HG02571 (cell line): ENCODE data around the gene WDR27.
A peak's percentile ranks its signal among the peaks of the same experiment; 100 is the strongest.
"Not testable (repeated sequence)": the region's sequence is repeated elsewhere in the genome, so short reads cannot be mapped to it uniquely, and the experiment has no call there.

ENCODE experiments used
- ATAC-seq: cut with Tn5 transposase; IDR thresholded peaks from one replicate; pipeline ENCODE4 v1.9.1; 2021; ENCODE audit warnings: mild to moderate bottlenecking, moderate library complexity; ENCODE audit not compliant: unreplicated experiment

The WDR27 gene

GRCh38 chr6:169664227-169664626 is 37.6 kb downstream of the WDR27 start:
- no peak for ATAC-seq

DNA sequence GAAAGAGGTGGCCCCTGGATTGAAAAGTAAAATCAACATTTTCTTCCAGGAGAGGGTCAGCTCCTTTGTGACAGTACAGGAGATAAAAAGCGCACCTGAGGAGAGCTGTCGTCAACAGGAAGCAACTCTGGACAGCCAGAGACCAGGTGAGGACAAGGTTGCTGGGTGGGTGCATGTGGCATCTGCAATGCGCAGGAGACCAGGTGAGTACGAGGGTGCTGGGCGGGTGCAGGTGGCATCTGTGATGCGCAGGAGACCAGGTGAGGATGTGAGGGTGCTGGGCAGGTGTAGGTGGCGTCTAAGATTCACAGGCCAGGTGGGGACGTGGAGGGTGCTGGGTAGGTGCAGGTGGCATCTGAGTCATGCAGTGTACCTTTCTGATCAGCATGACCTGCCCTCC is 38.4 kb downstream of the WDR27 start:
- no peak for ATAC-seq

GRCh38 chr6:169661391-169661756 is 40.5 kb downstream of the WDR27 start:
- ATAC-seq: no peak

GRCh38 chr6:169660751-169661390 is 41.0 kb downstream of the WDR27 start:
- ATAC-seq: no peak

GRCh38 chr6:169659820-169660610 is 41.8 kb downstream of the WDR27 start:
- ATAC-seq: no peak

DNA sequence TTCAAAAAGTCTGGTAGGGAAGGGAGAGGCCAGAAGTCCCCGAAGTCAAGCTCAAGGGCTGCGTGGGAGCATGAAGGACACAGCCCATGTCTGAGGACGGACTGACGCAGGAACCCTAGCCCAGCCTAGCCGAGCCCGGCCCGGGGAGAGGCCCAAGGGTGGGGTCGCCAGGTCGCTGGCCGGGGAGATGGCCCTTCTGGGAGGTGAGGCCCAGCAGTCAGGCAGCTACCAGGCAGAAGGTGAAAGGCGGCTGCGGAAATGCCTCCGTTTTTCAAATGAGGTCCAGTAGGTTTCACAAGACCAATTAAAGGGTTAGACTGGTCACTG is 44.6 kb downstream of the WDR27 start:
- ATAC-seq: no peak

- no peak for ATAC-seq
Observed at GRCh38 chr6:169656546-169657283, 45.1 kb downstream of the WDR27 start.

- ATAC-seq: peak; percentile 96
Observed at GRCh38 chr6:169654598-169655391, 47.0 kb downstream of the WDR27 start.

- no peak for ATAC-seq
Observed at GRCh38 chr6:169653691-169654090, 48.1 kb downstream of the WDR27 start.

DNA sequence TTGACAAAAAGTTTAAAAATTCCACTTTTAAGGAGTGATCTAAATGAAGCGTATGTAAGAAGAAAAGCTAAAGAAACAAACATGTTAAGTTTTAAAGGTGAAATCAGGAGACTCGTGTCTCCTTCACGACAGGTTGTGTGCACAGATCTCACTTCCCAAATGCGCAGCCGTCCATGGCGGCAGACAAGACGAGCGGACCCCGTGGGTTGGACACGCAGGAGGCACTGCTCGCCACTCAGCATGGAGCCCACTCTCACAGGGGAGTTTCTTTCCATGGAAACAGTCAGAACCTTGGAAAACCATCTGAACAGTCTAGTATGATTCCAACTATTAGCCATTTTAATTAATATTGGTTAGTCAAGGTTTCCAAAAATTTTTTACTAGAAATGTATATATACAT is 48.9 kb downstream of the WDR27 start:
- ATAC-seq: no peak

GRCh38 chr6:169651498-169651897 is 50.3 kb downstream of the WDR27 start:
- no peak for ATAC-seq

DNA sequence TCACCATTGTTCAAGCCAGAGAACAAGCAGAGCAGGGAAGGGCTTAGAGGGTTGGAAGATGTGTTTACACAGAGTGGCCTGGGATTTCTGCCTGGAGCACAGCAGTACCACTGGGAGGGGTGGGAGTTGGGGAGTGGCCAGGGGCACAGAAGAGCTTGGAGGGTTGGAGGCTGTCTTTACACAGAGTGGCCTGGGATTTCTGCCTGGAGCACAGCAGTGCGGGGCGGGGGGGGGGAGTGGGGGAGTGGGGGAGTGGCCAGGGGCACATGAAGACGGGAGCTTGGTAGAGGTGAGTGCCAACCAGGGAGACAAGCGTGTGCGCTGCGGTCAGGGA is 50.9 kb downstream of the WDR27 start:
- ATAC-seq: no peak

DNA sequence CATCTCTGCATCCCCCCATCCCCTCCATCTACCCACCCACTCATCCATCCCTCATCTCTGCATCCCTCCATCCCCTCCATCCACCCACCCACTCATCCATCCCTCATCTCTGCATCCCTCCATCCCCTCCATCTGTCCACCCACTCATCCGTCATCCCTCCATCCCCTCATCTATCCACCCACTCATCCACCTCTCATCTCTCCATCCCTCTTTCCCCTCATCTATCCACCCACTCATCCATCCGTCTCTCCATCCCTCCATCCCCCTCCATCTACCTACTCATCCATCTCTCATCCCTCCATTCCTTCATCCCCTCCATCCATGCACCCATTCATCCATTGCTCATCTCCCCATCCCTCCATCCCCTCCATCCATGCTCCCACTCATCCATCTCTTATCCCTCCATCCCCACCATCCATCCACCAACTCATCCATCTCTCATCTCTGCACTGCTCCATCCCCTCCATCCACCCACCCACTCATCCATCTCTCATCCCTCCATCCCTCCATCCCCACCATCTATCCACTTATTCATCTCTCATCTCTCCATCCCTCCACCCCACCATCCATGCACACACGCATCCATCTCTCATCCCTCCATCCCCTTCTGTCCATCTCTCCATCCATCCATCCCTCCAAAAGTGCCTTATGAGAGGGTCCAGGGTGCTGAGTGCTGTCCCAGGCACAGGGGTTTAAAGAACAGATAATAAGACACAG is 51.4 kb downstream of the WDR27 start:
- no peak for ATAC-seq

GRCh38 chr6:169648617-169649016 is 53.2 kb downstream of the WDR27 start:
- no peak for ATAC-seq

DNA sequence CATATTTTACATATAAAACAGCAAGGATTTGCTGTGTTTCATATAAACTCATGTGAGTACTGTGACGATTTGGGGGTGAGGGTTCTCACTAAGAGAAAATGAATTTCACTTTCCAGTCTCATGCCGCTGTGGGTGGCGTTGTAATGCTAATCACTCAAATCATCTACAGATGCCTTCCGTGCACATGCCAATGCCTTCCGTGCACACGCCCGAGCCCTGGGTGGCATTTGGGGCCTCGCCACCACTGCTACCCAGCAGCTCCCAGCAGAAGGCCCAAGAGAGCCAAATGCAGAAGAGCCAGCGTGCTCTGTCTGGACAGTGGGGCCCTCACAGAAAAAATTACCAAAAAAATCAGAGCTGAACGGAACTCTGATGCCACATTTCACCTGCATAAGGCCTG is 53.7 kb downstream of the WDR27 start:
- no peak for ATAC-seq

DNA sequence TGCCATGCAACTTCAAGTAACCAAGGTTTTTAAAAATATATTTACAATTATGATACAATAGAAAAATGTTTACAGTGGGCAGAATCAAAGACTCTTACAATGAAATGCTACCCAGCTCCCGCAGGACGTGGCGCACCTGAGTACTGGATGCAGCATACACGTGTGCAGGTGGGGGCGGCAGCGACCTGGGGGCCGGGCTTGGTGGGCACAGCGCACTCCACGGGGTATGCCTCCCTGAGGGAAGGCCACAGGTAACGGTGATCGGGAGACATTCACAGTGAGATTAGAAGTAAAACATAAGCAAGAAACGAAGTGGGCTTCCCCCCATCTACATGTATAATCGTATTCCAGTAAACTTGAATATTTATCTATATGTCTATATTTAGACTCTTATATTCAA is 54.2 kb downstream of the WDR27 start:
- no peak for ATAC-seq

GRCh38 chr6:169646906-169647567 is 54.8 kb downstream of the WDR27 start:
- ATAC-seq: no peak

DNA sequence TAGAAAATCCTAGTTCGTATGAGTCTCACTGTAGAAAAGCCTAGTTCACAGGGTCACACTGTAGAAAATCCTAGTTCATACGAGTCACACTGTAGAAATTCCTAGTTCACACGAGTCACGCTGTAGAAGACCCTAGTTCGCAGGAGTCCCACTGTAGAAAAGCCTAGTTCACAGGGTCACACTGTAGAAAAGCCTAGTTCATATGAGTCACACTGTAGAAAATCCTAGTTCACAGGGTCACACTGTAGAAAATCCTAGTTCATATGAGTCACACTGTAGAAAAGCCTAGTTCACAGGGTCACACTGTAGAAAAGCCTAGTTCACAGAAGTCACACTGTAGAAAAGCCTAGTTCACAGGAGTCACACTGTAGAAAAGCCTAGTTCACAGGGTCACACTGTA is 56.4 kb downstream of the WDR27 start:
- not testable (repeated sequence) for ATAC-seq

DNA sequence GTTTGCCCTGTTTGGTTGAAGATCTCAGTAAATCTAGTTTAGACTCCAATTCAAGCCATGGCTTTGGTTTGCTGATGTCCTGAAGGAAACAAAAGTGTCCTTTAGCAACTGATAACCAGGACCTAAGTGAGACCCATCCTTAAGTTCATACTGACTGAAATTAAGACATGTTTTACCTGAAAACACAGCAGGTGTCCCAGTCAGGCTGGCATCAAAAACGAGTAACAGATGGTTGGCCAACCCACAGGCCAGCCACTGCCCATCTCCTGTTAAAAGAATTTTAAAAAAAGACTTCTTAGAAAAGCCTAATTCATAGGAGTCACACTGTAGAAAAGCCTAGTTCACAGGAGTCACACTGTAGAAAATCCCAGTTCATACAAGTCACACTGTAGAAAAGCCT is 58.3 kb downstream of the WDR27 start:
- ATAC-seq: no peak

DNA sequence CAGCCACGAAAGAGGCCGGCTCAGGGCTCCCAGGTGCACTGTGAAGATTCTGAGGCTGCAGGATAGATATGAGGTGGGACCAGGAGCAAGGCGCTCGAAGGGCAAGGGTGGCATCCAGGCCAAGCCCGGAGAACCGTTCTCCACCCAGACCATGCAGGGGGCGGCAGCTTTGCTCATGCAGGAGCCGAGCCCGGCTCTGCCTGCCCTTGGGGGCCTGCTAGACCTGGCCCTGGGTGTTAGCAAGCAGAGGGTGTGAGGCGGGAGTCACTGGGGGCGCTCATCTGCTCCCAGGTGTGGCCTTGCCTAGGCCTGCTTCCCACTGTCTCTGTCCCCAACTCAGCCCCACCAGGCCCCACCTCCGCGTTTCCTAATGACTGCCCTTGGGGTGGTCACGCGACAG is 59.4 kb downstream of the WDR27 start:
- no peak for ATAC-seq
